ENCODE results near the gene ATOSB.

The ATOSB gene

GRCh38 chr9:35057271-35057620, 58.4 kb downstream of the ATOSB start:
- Histone ChIP-seq H3K27me3 (ENCODE audit: insufficient read depth, low read depth, severe bottlenecking) (no peaks in the 10 kb centered on the region), H3K4me3 (ENCODE audit: low read depth, low read length) (no peak overlapping the region), H3K9me3 (ENCODE audit: severe bottlenecking) (no peaks in the 10 kb centered on the region), H3K36me3 (peaks cover 78% of the 10 kb centered on the region), H3K27ac (no peak overlapping the region)
- no peak for DNase-seq
- TF ChIP-seq CTCF (IDR thresholded peaks at IDR 0.05; ENCODE audit: low read depth, low read length): no peak

GRCh38 chr9:35056571-35057270, 58.9 kb downstream of the ATOSB start:
- no peaks in the 10 kb centered on the region for H3K27me3 ChIP-seq (ENCODE audit: insufficient read depth, low read depth, severe bottlenecking)
- no peaks in the 10 kb centered on the region for H3K9me3 ChIP-seq (ENCODE audit: severe bottlenecking)
- H3K4me3 ChIP-seq (ENCODE audit: low read depth, low read length): no peak overlapping the region
- no peak for DNase-seq
- no peak for TF ChIP-seq CTCF (IDR thresholded peaks at IDR 0.05; ENCODE audit: low read depth, low read length)
- H3K36me3 ChIP-seq: peaks cover 72% of the 10 kb centered on the region
- H3K27ac ChIP-seq: no peak overlapping the region

- no peaks in the 10 kb centered on the region for H3K27me3 ChIP-seq (ENCODE audit: insufficient read depth, low read depth, severe bottlenecking)
- H3K27ac ChIP-seq: no peak overlapping the region
- H3K9me3 ChIP-seq (ENCODE audit: severe bottlenecking): no peaks in the 10 kb centered on the region
- H3K4me3 ChIP-seq (ENCODE audit: low read depth, low read length): no peak overlapping the region
- no peak for DNase-seq
- no peak for TF ChIP-seq CTCF (IDR thresholded peaks at IDR 0.05; ENCODE audit: low read depth, low read length)
- H3K36me3 ChIP-seq: peaks cover 63% of the 10 kb centered on the region
These were observed 60.6 kb downstream of the ATOSB start for GRCh38 chr9:35054871-35055644.

- Histone ChIP-seq H3K27me3 (ENCODE audit: insufficient read depth, low read depth, severe bottlenecking) (no peaks in the 10 kb centered on the region), H3K27ac (no peak overlapping the region), H3K9me3 (ENCODE audit: severe bottlenecking) (no peaks in the 10 kb centered on the region), H3K36me3 (peaks cover 56% of the 10 kb centered on the region), H3K4me3 (ENCODE audit: low read depth, low read length) (no peak overlapping the region)
- DNase-seq: no peak
- TF ChIP-seq CTCF (IDR thresholded peaks at IDR 0.05; ENCODE audit: low read depth, low read length): no peak
These were observed 61.4 kb downstream of the ATOSB start for GRCh38 chr9:35054185-35054835.
